ENCODE results near the gene ABHD15.

DNA sequence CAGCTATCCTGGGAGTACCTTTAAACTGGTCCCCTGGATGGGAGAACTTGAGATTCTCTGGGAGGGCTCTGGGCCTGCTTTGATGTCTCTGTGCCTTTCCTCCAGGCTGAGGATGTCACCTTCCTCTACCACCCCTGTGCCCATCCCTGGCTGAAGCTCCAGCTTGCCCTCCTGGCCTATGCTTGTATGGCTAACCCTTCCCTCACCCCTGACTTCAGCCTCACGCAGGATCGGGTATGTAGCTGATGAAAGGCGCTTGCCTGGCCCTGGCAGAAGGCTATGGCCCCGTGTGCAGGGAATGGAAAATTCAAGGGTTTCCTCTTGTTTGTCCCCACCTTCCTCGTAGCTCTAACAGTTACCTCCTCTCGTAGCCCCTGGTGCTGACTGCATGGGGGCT is 4.6 kb upstream of the ABHD15 start:
- TF ChIP-seq CTCF (IDR thresholded peaks at IDR 0.05; ENCODE audit: low read length) (no peak), EZH2 (IDR thresholded peaks at IDR 0.05; ENCODE audit: borderline replicate concordance, low read length) (no peak)
